Fibroblast of lung (primary cell): ENCODE measurements around the gene NHS. TPM values are rescaled to one million over a fixed set of nuclear protein-coding genes. Genes with fewer than 3 reads are reported as not detected.

Experiments used
- DNase-seq, 2 donors: peaks; one replicate each; pipeline versions ENCODE4 v3.0.0 to v3.0.0-alpha.2; 2010; ENCODE audit warnings: low read depth in 2 of 2
- H2AFZ ChIP-seq: 2 replicates; pipeline ENCODE4 v1.5.1; 2012; ENCODE audit warnings: low read length, control low read depth, inconsistent platforms
- H3K27ac ChIP-seq: 2 replicates; pipeline ENCODE4 v1.5.1; 2011; ENCODE audit warnings: low read length, control low read depth; ENCODE audit not compliant: insufficient read depth
- H3K27me3 ChIP-seq: 2 replicates; pipeline ENCODE4 v1.5.1; 2011; ENCODE audit warnings: mild to moderate bottlenecking, low read length; ENCODE audit not compliant: control insufficient read depth, insufficient read depth
- H3K36me3 ChIP-seq: 2 replicates; pipeline ENCODE4 v1.5.1; 2011; ENCODE audit warnings: low read length; ENCODE audit not compliant: control insufficient read depth, insufficient read depth
- H3K4me1 ChIP-seq: 2 replicates; pipeline ENCODE4 v1.5.1; 2011; ENCODE audit warnings: low read length; ENCODE audit not compliant: control insufficient read depth, insufficient read depth; ENCODE audit errors: extremely low read depth
- H3K4me2 ChIP-seq: 2 replicates; pipeline ENCODE4 v1.5.1; 2011; ENCODE audit warnings: low read length, control low read depth; ENCODE audit not compliant: insufficient read depth; ENCODE audit errors: extremely low read depth
- H3K4me3 ChIP-seq, 4 experiments: fragments of 200-600 bp in 1 of 4; sonication (generic) in 1 of 4; replicated peaks in 1 of 4; 2 replicates each; pipeline ENCODE4 v1.5.1; 2011 to 2016; ENCODE audit warnings: low read length in 4 of 4, low read depth in 3 of 4, mild to moderate bottlenecking in 3 of 4, control low read depth in 2 of 4, inconsistent platforms in 1 of 4, mixed read lengths in 1 of 4; ENCODE audit not compliant: insufficient read depth in 1 of 4; ENCODE audit errors: control extremely low read depth in 1 of 4
- H3K79me2 ChIP-seq: 2 replicates; pipeline ENCODE4 v1.5.1; 2012; ENCODE audit warnings: mild to moderate bottlenecking, low read length, inconsistent platforms; ENCODE audit not compliant: control insufficient read depth, insufficient read depth
- H3K9ac ChIP-seq: 2 replicates; pipeline ENCODE4 v1.5.1; 2011; ENCODE audit warnings: mild to moderate bottlenecking, low read length, control low read depth; ENCODE audit not compliant: insufficient read depth
- H3K9me3 ChIP-seq: 2 replicates; pipeline ENCODE4 v1.5.1; 2012; ENCODE audit warnings: low read depth, low read length; ENCODE audit not compliant: control insufficient read depth, insufficient read depth
- H4K20me1 ChIP-seq: 2 replicates; pipeline ENCODE4 v1.5.1; 2011; ENCODE audit warnings: low read length; ENCODE audit not compliant: control insufficient read depth, insufficient read depth; ENCODE audit errors: extremely low read depth
- EZH2 ChIP-seq: IDR thresholded peaks from 2 replicates; pipeline ENCODE4 v1.5.1; 2012; ENCODE audit warnings: low read length, control low read depth, mild to moderate bottlenecking; ENCODE audit errors: missing control alignments
- polyA plus RNA-seq, 2 donors: library from polyadenylated mRNA; depleted of rRNA in 1 of 2; stranded (reverse) in 1 of 2; unstranded in 1 of 2; fragments of >200 nt; gene quantifications; 2 replicates each; pipeline ENCODE4 v1.2.1, GENCODE V29; 2011 to 2012; ENCODE audit warnings: missing spikeins in 1 of 2
- total RNA-seq: library from RNA; depleted of rRNA; stranded (reverse); fragments of >200 nt; gene quantifications from 2 replicates; pipeline ENCODE4 v1.2.1, GENCODE V29; 2014
- TF ChIP-seq, protein P1 (sequence below), 2 donors: IDR thresholded peaks in 1 of 2; conservative IDR thresholded peaks in 1 of 2; 1 replicate in 1 of 2; 2 replicates in 1 of 2; pipeline ENCODE4 v1.5.1; 2011 to 2012; ENCODE audit warnings: low read length in 2 of 2, control low read depth in 1 of 2, inconsistent platforms in 1 of 2, low read depth in 1 of 2, mild to moderate bottlenecking in 1 of 2

Gene NHS
- total and polyA plus RNA-seq, 2 donors (not counting 1 experiment from before 2014, with no cell fraction given): 1.4 to 3.8 TPM

- DNase-seq: peak in 1 of 2 donors; percentile 33
- no peak overlapping the region for H3K9ac ChIP-seq
- no peak overlapping the region for H3K27ac ChIP-seq
- H2AFZ ChIP-seq: no peak overlapping the region
- H4K20me1 ChIP-seq: no peaks in the 10 kb centered on the region
- no peaks in the 10 kb centered on the region for H3K9me3 ChIP-seq
- TF ChIP-seq EZH2: no peak
- TF ChIP-seq, protein P1, sequence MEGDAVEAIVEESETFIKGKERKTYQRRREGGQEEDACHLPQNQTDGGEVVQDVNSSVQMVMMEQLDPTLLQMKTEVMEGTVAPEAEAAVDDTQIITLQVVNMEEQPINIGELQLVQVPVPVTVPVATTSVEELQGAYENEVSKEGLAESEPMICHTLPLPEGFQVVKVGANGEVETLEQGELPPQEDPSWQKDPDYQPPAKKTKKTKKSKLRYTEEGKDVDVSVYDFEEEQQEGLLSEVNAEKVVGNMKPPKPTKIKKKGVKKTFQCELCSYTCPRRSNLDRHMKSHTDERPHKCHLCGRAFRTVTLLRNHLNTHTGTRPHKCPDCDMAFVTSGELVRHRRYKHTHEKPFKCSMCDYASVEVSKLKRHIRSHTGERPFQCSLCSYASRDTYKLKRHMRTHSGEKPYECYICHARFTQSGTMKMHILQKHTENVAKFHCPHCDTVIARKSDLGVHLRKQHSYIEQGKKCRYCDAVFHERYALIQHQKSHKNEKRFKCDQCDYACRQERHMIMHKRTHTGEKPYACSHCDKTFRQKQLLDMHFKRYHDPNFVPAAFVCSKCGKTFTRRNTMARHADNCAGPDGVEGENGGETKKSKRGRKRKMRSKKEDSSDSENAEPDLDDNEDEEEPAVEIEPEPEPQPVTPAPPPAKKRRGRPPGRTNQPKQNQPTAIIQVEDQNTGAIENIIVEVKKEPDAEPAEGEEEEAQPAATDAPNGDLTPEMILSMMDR (conservative IDR thresholded peaks at IDR 0.05 in 1 of 2, IDR thresholded peaks at IDR 0.05 in 1 of 2; ENCODE audit: low read depth in 1 of 2, low read length in 2 of 2): no peak
- H3K27me3 ChIP-seq: no peaks in the 10 kb centered on the region
- no peak overlapping the region for H3K4me2 ChIP-seq
- no peaks in the 10 kb centered on the region for H3K4me1 ChIP-seq
- H3K4me3 ChIP-seq: no peak overlapping the region
- H3K79me2 ChIP-seq: no peaks in the 10 kb centered on the region
- H3K36me3 ChIP-seq: no peaks in the 10 kb centered on the region
Measured at GRCh38 chrX:17488036-17488435, 113.0 kb downstream of the NHS start.

GRCh38 chrX:17494216-17494615 lies 119.2 kb downstream of the NHS start:
- no peaks in the 10 kb centered on the region for H4K20me1 ChIP-seq
- H3K36me3 ChIP-seq: no peaks in the 10 kb centered on the region
- H3K9me3 ChIP-seq: no peaks in the 10 kb centered on the region
- no peak overlapping the region for H3K4me3 ChIP-seq
- no peak overlapping the region for H2AFZ ChIP-seq
- H3K4me2 ChIP-seq: no peak overlapping the region
- no peak for DNase-seq
- no peak for TF ChIP-seq EZH2
- TF ChIP-seq, protein P1 (conservative IDR thresholded peaks at IDR 0.05 in 1 of 2, IDR thresholded peaks at IDR 0.05 in 1 of 2; ENCODE audit: low read depth in 1 of 2, low read length in 2 of 2): no peak
- no peak overlapping the region for H3K27ac ChIP-seq
- no peaks in the 10 kb centered on the region for H3K4me1 ChIP-seq
- H3K27me3 ChIP-seq: no peaks in the 10 kb centered on the region
- H3K79me2 ChIP-seq: no peaks in the 10 kb centered on the region
- H3K9ac ChIP-seq: no peak overlapping the region

DNA sequence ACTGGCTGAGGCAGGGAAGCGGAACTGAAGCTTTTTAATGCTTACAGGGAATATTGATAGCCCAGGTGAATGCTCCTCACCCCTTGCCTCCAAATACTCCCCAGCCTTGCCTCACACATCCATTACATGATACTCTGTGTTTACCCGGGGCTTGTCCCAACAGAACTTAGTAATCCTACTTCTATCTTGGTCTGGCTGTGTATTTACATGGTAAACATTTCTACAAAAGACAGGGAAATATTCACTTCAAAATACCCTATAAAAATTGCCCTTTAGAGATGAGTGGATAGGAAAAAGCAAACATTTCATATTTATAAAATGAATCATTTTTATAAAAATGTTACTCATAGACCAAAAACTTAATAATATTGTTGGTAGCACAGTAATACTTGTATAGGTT lies 120.1 kb downstream of the NHS start:
- Histone ChIP-seq H3K27ac (no peak overlapping the region), H3K36me3 (no peaks in the 10 kb centered on the region), H3K9me3 (no peaks in the 10 kb centered on the region), H2AFZ (no peak overlapping the region), H3K27me3 (no peaks in the 10 kb centered on the region), H4K20me1 (no peaks in the 10 kb centered on the region), H3K9ac (no peak overlapping the region), H3K4me1 (no peaks in the 10 kb centered on the region), H3K79me2 (no peaks in the 10 kb centered on the region), H3K4me3 (no peak overlapping the region), H3K4me2 (no peak overlapping the region)
- no peak for DNase-seq
- TF ChIP-seq EZH2: no peak
- TF ChIP-seq, protein P1 (conservative IDR thresholded peaks at IDR 0.05 in 1 of 2, IDR thresholded peaks at IDR 0.05 in 1 of 2; ENCODE audit: low read depth in 1 of 2, low read length in 2 of 2): no peak
